Vagina (tissue), 2 donors: ENCODE data around the gene AGBL4. TPM values are rescaled to one million over a fixed set of nuclear protein-coding genes. Genes with fewer than 3 reads are reported as not detected.

Experiments used
- DNase-seq, 2 donors: peaks; one replicate each; pipeline ENCODE4 v3.0.0-alpha.2; 2017; ENCODE audit errors: extremely low spot score in 2 of 2
- H3K27ac ChIP-seq: fragments of 200-600 bp; sonication (generic); one replicate; pipeline ENCODE4 v1.5.1; 2019
- H3K27me3 ChIP-seq: fragments of 200-600 bp; sonication (generic); one replicate; pipeline ENCODE4 v1.5.1; 2019
- H3K36me3 ChIP-seq, 2 donors: fragments of 200-600 bp; sonication (generic); one replicate each; pipeline ENCODE4 v1.5.1; 2017 to 2019
- H3K4me1 ChIP-seq: fragments of 200-600 bp; sonication (generic); one replicate; pipeline ENCODE4 v1.5.1; 2019
- H3K4me3 ChIP-seq, 2 donors: fragments of 200-600 bp; sonication (generic); 1 replicate in 1 of 2; 2 replicates in 1 of 2; pipeline ENCODE4 v1.5.1; 2016 to 2019
- H3K9me3 ChIP-seq: fragments of 200-600 bp; sonication (generic); one replicate; pipeline ENCODE4 v1.5.1; 2019
- CTCF ChIP-seq, 3 experiments: fragments of 450-650 bp in 2 of 3; fragments of 200-600 bp in 1 of 3; sonication (generic) in 1 of 3; IDR thresholded peaks; one replicate each; pipeline ENCODE4 v1.5.1; 2017 to 2019; ENCODE audit warnings: antibody characterized with exemption in 3 of 3, mild to moderate bottlenecking in 2 of 3, moderate library complexity in 2 of 3
- POLR2A ChIP-seq, 2 donors: fragments of 450-650 bp; IDR thresholded peaks; one replicate each; pipeline ENCODE4 v1.6.1; 2017; ENCODE audit warnings: antibody characterized with exemption in 2 of 2, mild to moderate bottlenecking in 2 of 2, moderate library complexity in 2 of 2
- POLR2AphosphoS5 ChIP-seq, 2 donors: sonication (generic); formaldehyde crosslinking; IDR thresholded peaks; one replicate each; pipeline ENCODE4 v1.9.0; 2017; ENCODE audit warnings: antibody characterized with exemption in 2 of 2, mild to moderate bottlenecking in 2 of 2, low read depth in 1 of 2; ENCODE audit not compliant: insufficient read depth in 1 of 2
- intact Hi-C: fragments of 100-400 bp; cut with DNase I; formaldehyde crosslinking; loops from one replicate; pipeline ENCODE4 v1.15.1; 2023
- total RNA-seq: library from RNA; depleted of rRNA; stranded (reverse); fragments of >200 nt; gene quantifications from one replicate; pipeline ENCODE4 v1.2.3, GENCODE V29; 2016

The AGBL4 gene
- total RNA-seq, 1 donor from 2014 or later = not detected

GRCh38 chr1:48683839-48684238 is 1339.9 kb downstream of the AGBL4 start:
- no peak for TF ChIP-seq POLR2A (IDR thresholded peaks at IDR 0.05)
- TF ChIP-seq CTCF (IDR thresholded peaks at IDR 0.05) = no peak
- no peak for TF ChIP-seq POLR2AphosphoS5 (IDR thresholded peaks at IDR 0.05; ENCODE audit: insufficient read depth in 1 of 2, low read depth in 1 of 2)
- Histone ChIP-seq H3K4me3 (no peak overlapping the region), H3K27ac (no peak overlapping the region), H3K36me3 (no peaks in the 10 kb centered on the region), H3K4me1 (peaks cover 23% of the 10 kb centered on the region), H3K9me3 (no peaks in the 10 kb centered on the region), H3K27me3 (no peaks in the 10 kb centered on the region)
- DNase-seq = no peak
- intact Hi-C loops = no loop called here

GRCh38 chr1:48681476-48682305 is 1342.1 kb downstream of the AGBL4 start:
- no peaks in the 10 kb centered on the region for H3K27me3 ChIP-seq
- no peak for TF ChIP-seq POLR2A (IDR thresholded peaks at IDR 0.05)
- TF ChIP-seq CTCF (IDR thresholded peaks at IDR 0.05) = no peak
- TF ChIP-seq POLR2AphosphoS5 (IDR thresholded peaks at IDR 0.05; ENCODE audit: insufficient read depth in 1 of 2, low read depth in 1 of 2) = no peak
- H3K27ac ChIP-seq = no peak overlapping the region
- H3K4me3 ChIP-seq = no peak overlapping the region
- DNase-seq = no peak
- intact Hi-C loops = no loop called here
- no peaks in the 10 kb centered on the region for H3K36me3 ChIP-seq
- peaks cover 24% of the 10 kb centered on the region for H3K4me1 ChIP-seq
- H3K9me3 ChIP-seq = no peaks in the 10 kb centered on the region

GRCh38 chr1:48680411-48681035 is 1343.2 kb downstream of the AGBL4 start:
- no peaks in the 10 kb centered on the region for H3K9me3 ChIP-seq
- no peak for DNase-seq
- no peaks in the 10 kb centered on the region for H3K27me3 ChIP-seq
- intact Hi-C loops = no loop called here
- H3K4me1 ChIP-seq = peaks cover 24% of the 10 kb centered on the region
- no peaks in the 10 kb centered on the region for H3K36me3 ChIP-seq
- H3K27ac ChIP-seq = no peak overlapping the region
- TF ChIP-seq CTCF (IDR thresholded peaks at IDR 0.05) (no peak), POLR2AphosphoS5 (IDR thresholded peaks at IDR 0.05; ENCODE audit: insufficient read depth in 1 of 2, low read depth in 1 of 2) (no peak), POLR2A (IDR thresholded peaks at IDR 0.05) (no peak)
- H3K4me3 ChIP-seq = no peak overlapping the region

GRCh38 chr1:48679859-48680258 is 1343.9 kb downstream of the AGBL4 start:
- peaks cover 24% of the 10 kb centered on the region for H3K4me1 ChIP-seq
- intact Hi-C loops = no loop called here
- H3K27ac ChIP-seq = no peak overlapping the region
- no peak overlapping the region for H3K4me3 ChIP-seq
- TF ChIP-seq POLR2A (IDR thresholded peaks at IDR 0.05) (no peak), CTCF (IDR thresholded peaks at IDR 0.05) (no peak), POLR2AphosphoS5 (IDR thresholded peaks at IDR 0.05; ENCODE audit: insufficient read depth in 1 of 2, low read depth in 1 of 2) (no peak)
- H3K9me3 ChIP-seq = no peaks in the 10 kb centered on the region
- no peaks in the 10 kb centered on the region for H3K27me3 ChIP-seq
- H3K36me3 ChIP-seq = no peaks in the 10 kb centered on the region
- DNase-seq = no peak
